ENCODE results near the gene TBC1D8. TPM values are rescaled to one million over a fixed set of nuclear protein-coding genes. Genes with fewer than 3 reads are reported as not detected.

TBC1D8 gene
- total RNA-seq, 1 donor from 2014 or later, result 25.3 TPM

- DNase-seq (ENCODE audit: low read depth), result no peak
- peaks cover 22% of the 10 kb centered on the region for H3K36me3 ChIP-seq (ENCODE audit: control insufficient read depth, insufficient read depth, low read length)
- no peak overlapping the region for H3K4me3 ChIP-seq (ENCODE audit: low read depth, low read length)
- no peak for FAIRE-seq
- H3K27me3 ChIP-seq (ENCODE audit: control insufficient read depth, insufficient read depth, low read length), result no peaks in the 10 kb centered on the region
- no peak for TF ChIP-seq CTCF (IDR thresholded peaks at IDR 0.05; ENCODE audit: insufficient read depth, low read length, severe bottlenecking)
Observed at GRCh38 chr2:100974712-100975520, 176.3 kb downstream of the TBC1D8 start.

GRCh38 chr2:100972452-100972851, 178.7 kb downstream of the TBC1D8 start:
- Histone ChIP-seq H3K36me3 (ENCODE audit: control insufficient read depth, insufficient read depth, low read length) (peaks cover 28% of the 10 kb centered on the region), H3K4me3 (ENCODE audit: low read depth, low read length) (no peak overlapping the region), H3K27me3 (ENCODE audit: control insufficient read depth, insufficient read depth, low read length) (no peaks in the 10 kb centered on the region)
- DNase-seq (ENCODE audit: low read depth) (no peak), FAIRE-seq (peak; percentile 36)
- TF ChIP-seq CTCF (IDR thresholded peaks at IDR 0.05; ENCODE audit: insufficient read depth, low read length, severe bottlenecking), result no peak

- no peak for FAIRE-seq
- no peaks in the 10 kb centered on the region for H3K27me3 ChIP-seq (ENCODE audit: control insufficient read depth, insufficient read depth, low read length)
- DNase-seq (ENCODE audit: low read depth), result no peak
- H3K36me3 ChIP-seq (ENCODE audit: control insufficient read depth, insufficient read depth, low read length), result peaks cover 22% of the 10 kb centered on the region
- no peak overlapping the region for H3K4me3 ChIP-seq (ENCODE audit: low read depth, low read length)
- no peak for TF ChIP-seq CTCF (IDR thresholded peaks at IDR 0.05; ENCODE audit: insufficient read depth, low read length, severe bottlenecking)
Observed at GRCh38 chr2:100971221-100971620, 180.0 kb downstream of the TBC1D8 start.

- no peak for TF ChIP-seq CTCF (IDR thresholded peaks at IDR 0.05; ENCODE audit: insufficient read depth, low read length, severe bottlenecking)
- Histone ChIP-seq H3K4me3 (ENCODE audit: low read depth, low read length) (no peak overlapping the region), H3K27me3 (ENCODE audit: control insufficient read depth, insufficient read depth, low read length) (no peaks in the 10 kb centered on the region), H3K36me3 (ENCODE audit: control insufficient read depth, insufficient read depth, low read length) (peaks cover 17% of the 10 kb centered on the region)
- DNase-seq (ENCODE audit: low read depth), result no peak
- no peak for FAIRE-seq
Observed at GRCh38 chr2:100969998-100970397, 181.2 kb downstream of the TBC1D8 start.

GRCh38 chr2:100968146-100969145, 182.7 kb downstream of the TBC1D8 start:
- Histone ChIP-seq H3K27me3 (ENCODE audit: control insufficient read depth, insufficient read depth, low read length) (no peaks in the 10 kb centered on the region), H3K4me3 (ENCODE audit: low read depth, low read length) (no peak overlapping the region), H3K36me3 (ENCODE audit: control insufficient read depth, insufficient read depth, low read length) (peaks cover 17% of the 10 kb centered on the region)
- no peak for TF ChIP-seq CTCF (IDR thresholded peaks at IDR 0.05; ENCODE audit: insufficient read depth, low read length, severe bottlenecking)
- DNase-seq (ENCODE audit: low read depth) (no peak), FAIRE-seq (no peak)

All from bronchial epithelial cell (primary cell).